NCI-H2196 (cell line): ENCODE data around the gene HOXD12.

ENCODE experiments used
- DNase-seq: peaks from one replicate; lab custom pipeline; 2025; ENCODE audit not compliant: unreplicated experiment; lab: John Stamatoyannopoulos, UW

The HOXD12 gene

DNA sequence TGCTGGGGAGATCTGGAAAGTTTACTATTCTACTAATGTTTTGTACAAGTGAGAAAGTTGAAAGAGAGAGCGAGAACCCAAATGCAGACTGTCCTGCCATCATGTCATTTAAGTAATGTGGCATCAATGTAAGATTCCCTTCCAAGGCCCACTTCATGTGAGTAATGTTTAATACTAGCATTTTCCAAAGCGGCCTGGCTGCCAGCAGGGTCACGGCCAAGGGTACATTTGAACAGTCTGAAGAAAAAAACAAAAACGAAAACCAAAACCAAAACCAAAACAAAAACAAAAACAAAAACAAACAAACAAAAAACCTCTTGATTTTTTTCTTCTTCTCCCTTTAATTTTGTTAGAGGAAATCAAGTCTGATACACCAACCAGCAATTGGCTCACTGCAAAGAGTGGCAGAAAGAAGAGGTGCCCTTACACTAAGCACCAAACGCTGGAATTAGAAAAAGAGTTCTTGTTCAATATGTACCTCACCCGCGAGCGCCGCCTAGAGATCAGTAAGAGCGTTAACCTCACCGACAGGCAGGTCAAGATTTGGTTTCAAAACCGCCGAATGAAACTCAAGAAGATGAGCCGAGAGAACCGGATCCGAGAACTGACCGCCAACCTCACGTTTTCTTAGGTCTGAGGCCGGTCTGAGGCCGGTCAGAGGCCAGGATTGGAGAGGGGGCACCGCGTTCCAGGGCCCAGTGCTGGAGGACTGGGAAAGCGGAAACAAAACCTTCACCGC, 19.2 kb downstream of the HOXD12 start:
- DNase-seq = no peak

DNA sequence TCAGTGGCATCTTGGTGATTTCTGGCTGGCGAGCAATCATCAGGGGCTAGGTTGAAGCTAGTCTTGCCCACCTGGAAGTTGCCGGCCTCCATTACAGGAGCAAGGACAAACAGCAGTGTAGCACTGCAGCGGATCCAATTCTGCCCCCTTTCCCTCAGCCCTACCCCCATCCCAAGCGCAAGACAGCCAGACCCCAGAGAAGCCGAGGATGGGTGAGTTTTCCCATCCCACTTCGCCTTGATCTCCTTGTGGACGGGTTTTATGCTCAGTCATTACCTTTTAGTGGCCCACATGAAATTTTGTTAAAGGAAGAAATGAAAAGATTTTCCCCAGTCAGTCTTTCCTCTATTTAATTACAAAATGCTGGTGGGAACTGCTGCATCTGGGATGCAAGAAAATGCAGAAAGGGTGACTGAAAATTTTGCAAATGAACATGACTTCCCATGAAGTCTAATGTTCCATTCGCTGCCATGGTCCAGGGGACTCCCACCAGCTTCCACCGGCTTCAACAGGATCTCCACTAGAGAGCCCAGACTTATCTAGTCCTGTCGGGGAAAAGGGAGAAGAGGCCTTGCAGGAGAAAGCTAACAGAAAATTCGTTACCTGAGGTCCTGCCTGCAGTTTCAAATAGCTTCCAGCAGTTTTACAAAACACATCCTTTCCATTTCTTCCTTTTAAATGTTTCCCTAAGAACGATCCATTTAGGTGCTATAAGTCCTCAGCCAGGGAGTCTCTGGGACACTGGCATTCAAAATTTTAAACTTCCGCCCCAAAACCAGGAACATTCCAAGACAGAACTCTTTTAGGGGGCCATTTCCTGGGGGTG, 21.0 kb downstream of the HOXD12 start:
- no peak for DNase-seq

DNA sequence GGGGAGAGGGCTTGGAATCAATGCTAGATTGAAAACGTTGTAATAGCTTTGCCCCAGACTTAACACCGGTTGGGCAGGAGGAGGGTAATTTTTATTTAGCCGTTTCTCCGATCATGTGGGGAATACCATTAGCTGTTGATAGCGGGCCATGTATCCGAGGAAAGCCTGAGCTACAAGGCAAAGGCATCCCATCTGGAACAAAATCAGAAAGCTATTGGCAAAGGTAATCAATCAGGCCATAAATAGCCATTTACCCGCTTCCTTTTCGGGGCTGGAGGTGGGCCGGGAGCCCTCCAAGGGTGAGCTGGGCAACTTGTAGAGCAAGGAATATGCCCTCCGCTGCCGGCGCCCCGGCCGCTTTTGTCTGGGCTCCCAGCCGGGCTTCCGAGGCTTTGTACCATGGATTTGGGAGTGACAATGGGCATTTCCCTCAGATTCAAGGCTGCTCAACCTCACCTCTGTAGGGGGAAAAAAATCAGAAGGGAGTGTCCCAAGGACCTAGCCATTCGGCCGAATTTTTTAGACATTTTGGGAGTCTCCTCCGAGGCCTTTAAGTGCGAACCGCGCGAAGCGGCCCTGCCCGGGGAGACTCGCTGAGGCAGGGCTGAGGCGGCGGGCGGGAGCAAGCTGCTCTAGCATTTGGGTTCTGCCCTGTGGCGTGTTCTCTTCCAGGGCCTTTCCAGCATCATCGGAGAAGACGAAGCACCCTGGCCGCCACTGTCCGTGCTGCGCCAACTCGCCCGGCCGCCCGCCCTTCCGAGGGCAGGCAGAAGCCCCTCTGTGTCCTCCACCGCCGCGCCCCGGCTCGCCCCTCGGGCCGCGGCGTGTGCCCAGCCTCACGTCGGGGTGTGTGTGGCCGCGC, 21.8 kb downstream of the HOXD12 start:
- DNase-seq = no peak

DNA sequence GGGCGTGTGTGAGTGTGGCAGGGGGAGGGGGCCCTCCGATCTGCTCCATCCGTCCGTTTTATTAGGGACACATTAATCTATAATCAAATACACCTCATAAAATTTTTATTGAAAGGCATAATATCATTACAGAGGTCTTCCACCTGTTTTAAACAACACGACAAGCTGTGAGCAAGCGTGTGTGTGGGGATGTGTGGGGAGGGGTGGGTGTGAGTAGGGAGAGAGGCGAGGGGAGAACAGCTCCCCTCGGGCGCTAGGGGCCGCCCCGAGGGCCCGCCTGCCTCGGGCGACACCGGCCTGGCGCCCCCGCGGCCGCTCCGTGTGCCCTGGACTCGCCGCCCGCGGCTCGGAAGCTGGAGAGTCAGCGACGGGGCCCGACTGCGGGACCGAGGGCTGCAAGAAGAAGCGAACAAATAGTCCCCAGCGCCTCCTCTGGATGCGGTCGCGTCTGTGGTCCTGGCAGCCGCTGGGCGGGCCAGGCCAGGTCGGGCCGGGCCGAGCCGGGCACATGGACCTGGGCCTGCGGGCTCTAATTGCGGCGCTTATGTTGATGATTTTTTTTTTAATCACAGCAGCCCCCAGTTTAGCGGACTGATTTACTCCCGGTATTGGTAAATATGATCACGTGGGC, 22.6 kb downstream of the HOXD12 start:
- no peak for DNase-seq

DNA sequence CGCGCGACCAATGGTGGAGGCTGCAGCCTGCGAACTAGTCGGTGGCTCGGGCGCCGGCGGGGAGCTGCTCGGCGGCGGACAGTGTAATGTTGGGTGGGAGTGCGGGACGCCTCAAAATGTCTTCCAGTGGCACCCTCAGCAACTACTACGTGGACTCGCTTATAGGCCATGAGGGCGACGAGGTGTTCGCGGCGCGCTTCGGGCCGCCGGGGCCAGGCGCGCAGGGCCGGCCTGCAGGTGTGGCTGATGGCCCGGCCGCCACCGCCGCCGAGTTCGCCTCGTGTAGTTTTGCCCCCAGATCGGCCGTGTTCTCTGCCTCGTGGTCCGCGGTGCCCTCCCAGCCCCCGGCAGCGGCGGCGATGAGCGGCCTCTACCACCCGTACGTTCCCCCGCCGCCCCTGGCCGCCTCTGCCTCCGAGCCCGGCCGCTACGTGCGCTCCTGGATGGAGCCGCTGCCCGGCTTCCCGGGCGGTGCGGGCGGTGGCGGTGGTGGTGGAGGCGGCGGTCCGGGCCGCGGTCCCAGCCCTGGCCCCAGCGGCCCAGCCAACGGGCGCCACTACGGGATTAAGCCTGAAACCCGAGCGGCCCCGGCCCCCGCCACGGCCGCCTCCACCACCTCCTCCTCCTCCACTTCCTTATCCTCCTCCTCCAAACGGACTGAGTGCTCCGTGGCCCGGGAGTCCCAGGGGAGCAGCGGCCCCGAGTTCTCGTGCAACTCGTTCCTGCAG, 23.3 kb downstream of the HOXD12 start, which contains the start of gene HOXD9:
HOXD9 (plus strand) TSS at position 37 of the 728 bp plus-strand sequence; CDS start at position 87, 50 bp downstream.
- DNase-seq = no peak

DNA sequence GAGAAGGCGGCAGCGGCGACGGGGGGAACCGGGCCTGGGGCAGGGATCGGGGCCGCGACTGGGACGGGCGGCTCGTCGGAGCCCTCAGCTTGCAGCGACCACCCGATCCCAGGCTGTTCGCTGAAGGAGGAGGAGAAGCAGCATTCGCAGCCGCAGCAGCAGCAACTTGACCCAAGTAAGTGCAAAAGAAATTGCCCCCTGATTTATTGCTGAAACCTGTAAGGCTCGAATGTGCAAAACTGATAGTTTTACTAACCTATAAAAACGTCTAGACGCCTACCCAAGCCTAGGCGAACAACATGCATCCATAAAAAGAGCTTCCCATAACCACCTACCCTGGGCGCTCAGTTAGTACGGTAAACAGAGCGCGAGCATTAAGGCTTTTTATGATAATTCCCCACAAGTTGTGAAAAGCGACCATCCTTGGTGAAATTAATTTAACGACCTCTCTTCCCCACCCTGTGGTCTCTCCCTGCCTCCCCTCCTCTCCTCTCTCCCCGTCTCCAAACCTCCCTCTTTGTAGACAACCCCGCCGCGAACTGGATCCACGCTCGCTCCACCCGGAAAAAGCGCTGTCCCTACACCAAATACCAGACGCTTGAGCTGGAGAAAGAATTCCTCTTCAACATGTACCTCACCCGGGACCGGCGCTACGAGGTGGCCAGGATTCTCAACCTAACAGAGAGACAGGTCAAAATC, 24.0 kb downstream of the HOXD12 start:
- no peak for DNase-seq

DNA sequence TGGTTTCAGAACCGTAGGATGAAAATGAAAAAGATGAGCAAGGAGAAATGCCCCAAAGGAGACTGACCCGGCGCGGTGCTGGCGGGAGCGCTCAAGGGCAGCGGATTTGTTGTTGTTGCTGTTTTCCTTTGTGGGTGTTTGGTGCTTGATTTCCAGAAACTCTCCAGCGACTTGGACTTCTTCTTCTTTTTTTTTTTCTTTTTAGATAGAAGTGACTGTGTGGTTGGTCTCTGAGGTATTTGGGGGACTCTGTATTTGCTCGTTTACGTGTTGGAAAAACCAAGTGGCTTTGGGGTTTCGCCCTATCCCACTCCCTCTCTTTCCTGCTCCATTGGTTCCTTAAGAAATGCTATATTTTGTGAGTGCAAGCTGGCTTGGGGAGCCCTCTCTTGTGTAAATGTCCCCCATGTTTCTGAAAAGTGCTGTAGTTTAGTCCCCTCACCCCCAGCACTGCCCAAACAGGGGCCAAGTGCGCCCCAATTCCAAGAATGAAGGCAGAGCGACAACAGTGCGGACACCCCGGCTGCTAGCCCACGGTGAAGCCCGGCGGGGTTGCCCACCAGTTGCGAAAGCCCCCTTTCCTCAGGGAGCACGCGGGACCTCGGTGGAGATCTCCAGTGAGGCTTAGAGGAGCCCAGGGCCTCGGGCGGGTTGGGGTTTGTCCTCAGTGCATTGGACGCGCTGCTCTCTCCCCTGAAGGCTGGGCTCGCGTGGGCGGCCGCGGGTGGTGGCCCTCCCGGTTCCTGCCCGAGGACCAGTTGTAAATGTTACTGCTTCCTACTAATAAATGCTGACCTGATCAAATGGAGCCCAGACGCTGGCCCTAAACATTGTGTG, 24.7 kb downstream of the HOXD12 start:
- no peak for DNase-seq

DNA sequence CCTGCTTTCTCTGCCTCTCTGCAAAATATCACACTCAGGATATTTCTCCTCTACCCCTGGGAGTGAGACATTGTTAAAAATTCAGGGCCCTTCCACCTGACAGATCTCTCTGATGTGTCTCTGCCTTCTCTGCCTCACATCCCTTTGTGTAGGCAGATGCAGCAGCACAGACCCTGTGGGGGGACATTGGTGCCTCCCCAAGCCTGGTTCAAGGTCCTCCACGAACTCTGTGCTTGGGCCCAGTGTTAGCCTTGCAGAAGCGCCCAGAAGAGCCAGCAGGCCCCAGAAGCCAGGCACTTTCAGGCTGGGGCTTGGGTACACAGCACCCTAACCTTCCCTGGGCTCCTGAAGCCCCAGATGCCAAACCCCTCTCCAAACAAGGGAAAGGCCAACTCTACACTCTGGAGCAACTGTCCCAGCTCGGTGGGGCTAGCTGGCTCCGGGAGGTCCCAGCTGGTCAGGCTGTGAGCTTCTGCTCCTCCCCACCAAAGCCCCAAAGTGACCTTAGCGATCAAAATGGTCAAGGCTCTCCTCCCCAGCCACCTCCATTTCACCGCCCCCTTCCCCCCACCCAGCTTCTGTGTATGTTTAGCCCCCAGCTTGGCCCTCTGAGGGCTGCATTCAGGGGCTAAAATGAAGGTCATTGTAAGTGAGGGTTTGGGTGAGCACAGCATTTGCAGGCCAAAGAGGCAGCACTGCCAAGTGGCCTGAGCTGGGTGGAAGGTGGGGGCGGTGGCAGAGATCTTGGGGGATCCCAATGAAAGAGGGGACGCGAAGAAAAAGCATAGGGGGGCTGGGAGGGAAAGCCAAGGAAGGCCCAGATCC, 25.6 kb downstream of the HOXD12 start:
- no peak for DNase-seq

DNA sequence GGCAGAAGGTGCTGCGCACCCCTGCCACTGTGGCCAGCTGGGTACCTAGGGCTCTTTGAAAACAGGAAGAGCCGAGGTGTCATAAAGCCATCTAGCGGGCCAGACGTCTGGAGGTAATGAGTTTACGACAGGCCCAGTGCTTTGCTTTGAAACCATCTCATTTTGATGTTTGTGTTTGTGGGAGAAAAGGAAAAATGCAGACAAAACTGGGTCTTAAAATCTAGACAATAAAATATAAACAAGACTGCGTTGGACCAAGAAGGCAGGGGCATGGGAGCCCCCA, 26.1 kb downstream of the HOXD12 start:
- DNase-seq = no peak

DNA sequence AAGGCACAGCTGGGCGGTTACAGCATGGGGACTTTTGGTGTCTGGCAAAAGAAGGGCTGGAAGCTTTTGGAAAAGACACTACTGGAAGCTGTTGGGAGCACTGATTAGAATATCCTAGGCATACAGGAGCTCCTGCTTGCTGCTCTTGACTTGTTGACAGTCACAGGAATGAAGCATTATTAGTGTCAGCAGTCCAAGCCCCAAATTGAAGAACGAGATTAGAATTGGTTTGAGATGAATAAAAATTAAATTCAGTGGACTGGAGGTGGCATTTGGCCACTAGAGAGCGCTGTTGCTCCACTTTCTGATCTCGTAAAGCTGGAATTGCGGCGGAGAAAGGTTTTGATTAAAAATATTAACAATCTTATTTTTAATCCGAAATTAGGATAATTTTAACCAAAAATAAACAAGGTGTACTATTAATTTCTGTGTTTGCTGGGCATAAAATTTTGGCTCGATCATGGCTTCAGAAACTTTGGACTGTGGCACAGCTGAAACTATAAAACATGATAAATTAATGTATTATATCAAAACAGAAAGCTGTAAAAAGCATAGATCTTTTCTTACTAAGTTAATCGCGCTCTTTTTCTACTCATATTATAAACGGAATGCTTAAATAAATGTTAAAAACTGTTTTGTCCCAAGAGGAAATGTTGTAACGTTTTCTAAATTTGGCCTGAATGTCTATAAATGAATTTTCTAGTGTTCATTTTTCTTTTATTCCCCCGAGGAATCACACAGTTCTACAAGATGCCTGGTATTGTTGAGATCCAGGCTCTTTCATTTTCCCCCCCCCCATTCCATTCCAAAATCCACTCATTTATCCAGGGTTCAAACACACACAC, 27.6 kb downstream of the HOXD12 start:
- peak; percentile 84 for DNase-seq

DNA sequence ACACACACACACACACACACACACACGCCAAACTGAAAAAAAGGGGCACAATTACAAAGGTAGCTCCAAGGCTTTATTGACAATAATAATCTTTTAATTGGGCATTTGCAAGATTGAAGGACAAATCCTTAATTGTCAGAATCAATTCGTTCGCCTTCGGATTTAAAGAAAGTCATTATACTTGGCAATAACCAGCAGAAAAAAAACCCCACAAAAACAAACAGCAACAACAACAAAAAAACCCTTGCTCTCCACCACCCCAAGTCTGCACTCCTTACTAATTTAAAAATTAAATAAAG, 28.1 kb downstream of the HOXD12 start:
- DNase-seq = no peak

DNA sequence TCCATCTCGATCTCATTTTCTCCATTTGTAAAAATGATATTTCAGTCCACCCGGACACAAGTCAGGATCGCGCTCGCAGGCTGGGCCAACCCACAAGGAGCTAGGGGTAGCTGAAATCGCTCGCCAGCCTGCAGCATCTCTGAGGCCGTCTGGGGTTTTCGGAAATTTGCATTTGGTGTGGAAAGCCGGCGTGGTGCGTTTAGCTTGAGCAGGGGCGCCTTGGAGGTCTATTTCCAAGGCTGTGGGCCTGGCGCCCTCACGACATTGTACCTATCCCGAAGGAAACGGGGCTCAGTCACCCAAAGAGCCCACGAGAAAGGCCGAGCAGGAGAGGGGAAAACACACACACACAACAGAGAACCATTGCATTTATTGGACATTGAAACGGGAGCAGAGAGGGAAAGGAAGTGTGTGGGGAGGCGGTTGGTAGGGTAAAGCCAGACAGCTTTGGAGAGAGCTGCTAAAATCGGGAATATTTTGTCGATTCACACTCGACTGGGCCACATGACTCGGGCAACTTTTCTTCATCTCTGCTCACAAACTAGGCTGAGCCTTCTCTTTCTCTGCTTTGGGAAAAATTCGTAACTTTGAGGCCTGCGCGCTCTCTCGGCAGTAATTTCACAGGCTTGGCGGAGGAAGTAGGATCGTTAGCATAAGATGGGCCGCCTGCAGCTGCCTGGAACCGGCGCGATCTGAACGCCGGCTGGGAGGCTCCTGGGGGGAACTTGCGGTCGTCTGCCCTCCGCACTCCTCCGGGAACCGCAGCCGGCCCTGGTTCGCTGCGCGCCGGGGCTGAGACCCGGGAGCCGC, 28.8 kb downstream of the HOXD12 start:
- no peak for DNase-seq

DNA sequence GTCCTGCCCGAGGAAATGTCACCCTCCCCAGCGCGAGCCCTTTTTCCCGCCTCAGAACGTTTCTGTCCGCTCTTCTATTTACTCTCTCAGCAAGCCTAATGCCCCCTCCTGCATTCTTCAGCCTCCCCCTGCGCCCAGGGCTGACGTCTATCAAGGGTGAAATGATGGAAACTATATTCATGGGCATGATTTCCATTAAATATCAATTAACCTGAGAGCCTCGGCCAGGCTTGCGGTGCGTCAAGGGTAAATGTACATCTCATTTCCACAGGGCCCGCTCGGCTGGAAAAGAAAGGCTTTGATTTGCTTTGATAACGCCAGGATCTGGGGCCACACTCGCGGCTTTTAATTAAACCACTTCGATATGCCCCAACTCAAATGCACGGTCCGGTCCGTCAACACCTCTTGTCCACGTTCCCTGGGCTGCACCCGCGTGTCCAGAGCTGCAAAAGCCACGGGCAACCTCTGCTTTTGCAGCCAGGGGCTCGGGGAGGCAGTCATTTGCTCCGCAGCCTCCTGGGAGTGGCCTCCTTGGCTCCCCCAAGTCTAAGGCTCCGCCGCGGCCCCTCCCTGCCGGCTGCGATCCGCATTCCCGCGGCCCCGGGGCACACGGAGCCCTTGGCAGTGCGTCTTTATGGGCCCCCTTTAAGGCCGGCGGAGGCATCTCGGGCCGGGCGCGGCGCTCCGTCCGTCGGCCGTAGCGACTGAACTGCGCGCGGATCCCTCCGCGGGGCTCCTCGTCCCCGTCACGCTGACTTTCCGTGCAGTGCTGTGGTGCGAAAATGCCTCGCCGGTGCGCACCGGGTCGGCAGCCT, 29.6 kb downstream of the HOXD12 start, which contains the start of gene HOXD8:
HOXD8 (plus strand) TSS at position 724 of the 815 bp plus-strand sequence. CDS start 662 bp downstream, outside the sequence.
- no peak for DNase-seq

DNA sequence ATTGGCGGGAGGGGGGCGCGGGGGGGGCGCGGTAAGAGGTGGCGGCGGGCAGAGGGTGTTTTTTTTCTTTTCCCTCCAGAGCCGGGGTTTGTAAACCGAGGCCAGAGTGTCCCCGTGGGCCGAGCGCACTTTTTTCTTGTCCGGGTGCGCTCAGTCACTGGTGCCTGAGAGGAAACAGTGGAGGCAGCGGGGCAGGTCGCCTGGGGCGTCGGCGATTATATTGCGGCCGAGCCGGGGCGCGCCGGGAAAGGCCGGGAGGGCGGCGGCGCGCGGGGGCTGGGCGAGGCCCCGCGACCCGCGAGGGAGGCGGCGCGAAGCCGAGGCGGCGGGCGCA, 30.2 kb downstream of the HOXD12 start:
- no peak for DNase-seq

DNA sequence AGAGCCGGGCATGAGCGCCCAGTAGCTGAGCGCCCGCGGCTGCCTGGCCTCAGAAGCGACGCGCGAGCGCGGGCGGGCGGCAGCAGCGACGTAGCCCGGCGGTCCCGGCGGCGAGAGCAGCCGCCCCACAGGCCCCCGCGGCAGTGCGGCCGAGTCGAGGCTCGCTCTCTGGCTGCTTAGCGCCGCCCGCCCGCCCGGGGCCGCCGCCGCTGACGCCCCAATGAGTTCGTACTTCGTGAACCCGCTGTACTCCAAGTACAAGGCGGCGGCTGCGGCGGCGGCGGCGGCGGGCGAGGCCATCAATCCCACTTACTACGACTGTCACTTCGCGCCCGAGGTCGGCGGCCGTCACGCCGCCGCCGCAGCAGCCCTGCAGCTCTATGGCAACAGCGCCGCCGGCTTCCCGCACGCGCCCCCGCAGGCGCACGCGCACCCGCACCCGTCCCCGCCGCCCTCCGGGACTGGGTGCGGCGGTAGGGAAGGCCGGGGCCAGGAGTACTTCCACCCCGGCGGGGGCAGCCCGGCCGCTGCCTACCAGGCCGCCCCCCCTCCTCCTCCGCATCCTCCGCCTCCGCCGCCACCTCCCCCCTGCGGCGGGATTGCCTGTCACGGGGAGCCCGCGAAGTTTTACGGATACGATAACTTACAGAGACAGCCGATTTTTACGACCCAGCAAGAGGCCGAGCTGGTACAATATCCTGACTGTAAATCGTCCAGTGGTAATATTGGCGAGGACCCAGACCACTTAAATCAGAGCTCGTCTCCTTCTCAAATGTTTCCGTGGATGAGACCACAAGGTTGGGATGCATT, 30.8 kb downstream of the HOXD12 start:
- DNase-seq = peak; percentile 44
